DND-41 (cell line): ENCODE data around the gene OR2T33.
"Not testable (repeated sequence)": the region's sequence is repeated elsewhere in the genome, so short reads cannot be mapped to it uniquely, and the experiment has no call there.

ENCODE experiments used
- CTCF ChIP-seq: IDR thresholded peaks from 2 replicates; pipeline ENCODE4 v1.5.1; 2012; ENCODE audit warnings: borderline replicate concordance, low read length, moderate library complexity, mild to moderate bottlenecking; ENCODE audit not compliant: poor library complexity, severe bottlenecking; ENCODE audit errors: extremely low read depth
- EZH2 ChIP-seq: IDR thresholded peaks from 3 replicates; pipeline ENCODE4 v1.6.1; 2012; ENCODE audit warnings: borderline replicate concordance, low read depth, mild to moderate bottlenecking, moderate library complexity, low read length, inconsistent platforms; ENCODE audit not compliant: severe bottlenecking

- not testable (repeated sequence) for TF ChIP-seq CTCF, EZH2
These were observed 27.9 kb upstream of the OR2T33 start for GRCh38 chr1:248305672-248306071.
